GM18868 (cell line): Measurements from ENCODE around the gene LRRC8A.
"Not testable (repeated sequence)": the region's sequence is repeated elsewhere in the genome, so short reads cannot be mapped to it uniquely, and the experiment has no call there.

ENCODE experiments used
- ATAC-seq: cut with Tn5 transposase; IDR thresholded peaks from one replicate; pipeline ENCODE4 v1.9.1; 2021; ENCODE audit warnings: mild to moderate bottlenecking, moderate library complexity; ENCODE audit not compliant: unreplicated experiment

The LRRC8A gene

GRCh38 chr9:128863647-128864046 is 18.3 kb upstream of the LRRC8A start:
- ATAC-seq = no peak

GRCh38 chr9:128870128-128870940 is 11.6 kb upstream of the LRRC8A start:
- no peak for ATAC-seq

- ATAC-seq = not testable (repeated sequence)
These were observed 11.0 kb upstream of the LRRC8A start for GRCh38 chr9:128870941-128871265.

- ATAC-seq = no peak
These were observed 4.1 kb upstream of the LRRC8A start for GRCh38 chr9:128877852-128878251.

- ATAC-seq = no peak
These were observed 1.0 kb downstream of the LRRC8A start for GRCh38 chr9:128882677-128883603.

GRCh38 chr9:128884164-128884563 is 2.2 kb downstream of the LRRC8A start:
- ATAC-seq = no peak

GRCh38 chr9:128885376-128885775 is 3.4 kb downstream of the LRRC8A start:
- ATAC-seq = no peak

- ATAC-seq = no peak
These were observed 3.9 kb downstream of the LRRC8A start for GRCh38 chr9:128885798-128886197.

- ATAC-seq = no peak
These were observed 4.4 kb downstream of the LRRC8A start for GRCh38 chr9:128886211-128886891.

GRCh38 chr9:128887049-128887448 is 5.1 kb downstream of the LRRC8A start:
- ATAC-seq = no peak

- no peak for ATAC-seq
These were observed 6.0 kb downstream of the LRRC8A start for GRCh38 chr9:128887914-128888350.

GRCh38 chr9:128891321-128892220 is 9.6 kb downstream of the LRRC8A start:
- no peak for ATAC-seq

GRCh38 chr9:128892221-128892921 is 10.4 kb downstream of the LRRC8A start:
- no peak for ATAC-seq

- ATAC-seq = no peak
These were observed 11.4 kb downstream of the LRRC8A start for GRCh38 chr9:128893354-128893753.

- ATAC-seq = no peak
These were observed 12.8 kb downstream of the LRRC8A start for GRCh38 chr9:128894764-128895163.

- ATAC-seq = no peak
These were observed 13.6 kb downstream of the LRRC8A start for GRCh38 chr9:128895556-128895955.

- no peak for ATAC-seq
These were observed 16.4 kb downstream of the LRRC8A start for GRCh38 chr9:128898382-128898781.

- no peak for ATAC-seq
These were observed 17.1 kb downstream of the LRRC8A start for GRCh38 chr9:128898845-128899565.
